AG08396 (cell line): ENCODE measurements around the gene NME2.

Experiments
- DNase-seq: peaks from one replicate; pipeline ENCODE4 v3.0.0; 2012; ENCODE audit warnings: low spot score, mixed read lengths

The NME2 gene

DNA sequence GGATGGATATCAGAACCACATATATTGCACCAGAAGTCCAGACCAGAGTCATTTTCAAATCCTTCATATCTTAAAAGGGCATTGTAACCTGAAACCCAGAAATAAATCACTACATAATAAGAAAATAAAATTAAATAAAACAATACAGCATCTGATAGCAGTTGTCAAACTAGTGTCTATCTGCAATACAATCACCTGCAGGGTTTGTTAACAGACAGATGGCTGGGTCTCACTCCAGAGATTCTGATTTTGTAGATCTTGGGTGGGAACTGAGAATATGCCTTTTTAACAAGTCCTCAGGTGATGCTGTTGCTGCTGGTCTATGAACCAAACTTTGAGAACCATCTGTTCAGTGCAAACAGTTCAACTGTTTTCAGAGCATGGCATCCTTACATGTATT lies 37.6 kb downstream of the NME2 start:
- no peak for DNase-seq

GRCh38 chr17:51214920-51215319 lies 48.7 kb downstream of the NME2 start:
- DNase-seq = no peak

GRCh38 chr17:51217946-51218345 lies 51.7 kb downstream of the NME2 start:
- no peak for DNase-seq

DNA sequence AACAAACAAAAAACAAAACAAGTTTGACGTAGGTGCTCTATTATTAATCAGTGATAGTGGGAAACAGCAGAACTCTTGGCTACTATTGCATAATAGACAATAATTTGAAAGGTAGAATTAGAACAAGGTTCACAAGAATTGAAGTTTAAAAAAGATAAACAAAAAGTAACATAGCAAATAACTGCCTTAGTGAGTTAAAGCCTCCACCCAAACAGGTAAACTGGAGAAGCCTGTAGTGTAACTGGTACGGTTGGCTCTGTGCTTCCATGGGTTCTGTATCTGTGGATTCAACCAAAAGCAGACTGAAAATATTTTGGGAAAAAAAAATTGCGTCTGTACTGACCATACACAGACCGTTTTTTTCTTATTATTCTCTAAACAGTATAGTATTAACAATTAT lies 55.1 kb downstream of the NME2 start:
- DNase-seq = no peak
